Dedifferentiated amniotic fluid mesenchymal stem cell (primary cell): Measurements from ENCODE around the gene TAMM41.
"Not testable (repeated sequence)": the region's sequence is repeated elsewhere in the genome, so short reads cannot be mapped to it uniquely, and the experiment has no call there.

Source experiments
- DNase-seq: peaks from one replicate; pipeline ENCODE4 v3.0.0-alpha.2; 2016; ENCODE audit errors: extremely low spot score

TAMM41 gene

DNA sequence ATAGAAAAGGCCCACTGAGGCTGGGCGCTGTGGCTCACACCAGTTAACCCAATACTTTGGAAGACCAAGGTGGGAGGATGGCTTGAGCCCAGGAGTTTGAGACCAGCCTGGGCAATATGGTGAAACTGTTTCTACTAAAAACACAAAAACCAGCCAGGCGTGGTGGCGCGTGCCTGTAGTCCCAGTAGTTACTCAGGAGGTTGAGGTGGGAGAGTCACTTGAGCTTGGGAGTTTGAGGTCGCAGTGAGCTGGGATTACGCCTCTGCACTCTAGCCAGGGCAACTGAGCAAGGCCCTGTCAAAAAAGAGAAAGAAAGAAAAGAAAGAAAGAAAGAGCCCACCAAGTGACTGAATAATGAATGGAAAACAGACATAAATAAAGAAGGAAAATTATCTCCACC is 32.0 kb downstream of the TAMM41 start:
- no peak for DNase-seq

DNA sequence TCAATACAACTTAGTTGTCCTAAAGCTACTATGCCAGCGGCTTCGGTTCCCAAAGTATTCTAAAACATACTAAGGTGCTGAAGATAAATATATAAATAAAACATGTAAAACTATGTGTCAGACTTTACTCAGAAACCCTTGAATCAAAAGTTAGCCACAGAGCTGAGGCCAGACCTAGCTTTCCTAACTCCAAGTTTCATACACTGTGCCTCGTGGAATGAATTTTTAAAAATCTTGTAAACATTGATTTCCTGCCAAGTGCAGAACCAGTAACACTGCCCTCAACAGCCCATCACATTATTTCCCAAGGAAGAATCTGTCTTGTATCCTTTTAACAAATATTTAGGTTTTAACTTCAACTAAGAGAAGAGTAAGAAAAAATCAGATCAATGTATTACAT is 36.4 kb downstream of the TAMM41 start:
- DNase-seq: peak; percentile 78

DNA sequence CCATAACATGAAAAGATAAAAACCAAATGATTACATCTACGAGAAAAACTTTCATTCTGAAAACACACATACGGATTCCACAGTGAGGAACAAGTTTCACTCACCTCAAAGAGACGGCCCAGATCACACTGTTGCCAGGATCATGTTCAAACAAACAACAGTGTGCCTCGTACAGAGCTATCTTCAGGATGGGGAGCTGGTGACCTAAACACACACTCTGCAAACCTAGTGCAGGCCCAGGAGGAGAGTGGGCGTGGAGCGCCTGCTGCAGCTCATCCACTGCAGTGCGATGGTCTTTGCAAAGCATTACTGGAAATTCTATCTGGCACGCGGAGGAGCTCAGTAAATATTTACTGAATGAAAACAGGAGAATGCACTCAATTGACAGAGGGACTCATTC is 38.5 kb downstream of the TAMM41 start:
- DNase-seq: no peak

DNA sequence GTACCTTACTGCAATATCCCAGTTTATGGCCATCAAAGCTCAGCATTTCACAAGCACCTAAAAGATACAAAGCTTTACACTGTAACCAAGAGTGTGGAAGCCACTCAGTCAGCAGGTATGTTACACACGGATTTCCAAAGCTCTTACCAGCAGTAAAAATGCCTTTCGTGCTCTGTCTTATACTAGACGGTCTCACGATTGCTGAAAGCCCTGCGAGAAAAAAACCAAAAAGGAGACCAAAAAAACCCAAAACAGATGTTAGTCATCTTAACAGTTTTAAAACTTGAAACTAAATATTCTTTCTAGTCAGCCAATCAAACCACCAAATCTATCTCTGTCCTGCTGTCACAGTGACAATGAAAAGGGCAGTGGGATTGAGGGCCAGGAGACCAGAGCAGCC is 39.0 kb downstream of the TAMM41 start:
- peak; percentile 59 for DNase-seq

DNA sequence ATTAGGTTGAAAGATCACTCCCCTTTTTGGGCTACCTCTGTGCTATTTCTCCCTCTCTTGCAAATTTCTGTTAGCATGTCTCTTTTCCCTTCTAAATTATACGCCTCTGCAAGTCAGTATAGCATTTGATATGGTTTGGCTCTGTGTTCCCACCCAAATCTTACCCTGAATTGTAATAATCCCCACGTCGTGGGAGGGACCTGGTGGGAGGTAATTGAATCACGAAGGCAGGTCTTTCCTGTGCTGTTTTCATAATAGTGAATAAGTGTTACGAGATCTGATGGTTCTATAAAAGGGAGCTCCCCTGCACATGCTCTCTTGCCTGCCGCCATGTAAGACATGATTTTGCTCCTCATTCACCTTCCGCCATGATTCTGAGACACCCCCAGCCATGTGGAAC is 41.0 kb downstream of the TAMM41 start:
- no peak for DNase-seq

DNA sequence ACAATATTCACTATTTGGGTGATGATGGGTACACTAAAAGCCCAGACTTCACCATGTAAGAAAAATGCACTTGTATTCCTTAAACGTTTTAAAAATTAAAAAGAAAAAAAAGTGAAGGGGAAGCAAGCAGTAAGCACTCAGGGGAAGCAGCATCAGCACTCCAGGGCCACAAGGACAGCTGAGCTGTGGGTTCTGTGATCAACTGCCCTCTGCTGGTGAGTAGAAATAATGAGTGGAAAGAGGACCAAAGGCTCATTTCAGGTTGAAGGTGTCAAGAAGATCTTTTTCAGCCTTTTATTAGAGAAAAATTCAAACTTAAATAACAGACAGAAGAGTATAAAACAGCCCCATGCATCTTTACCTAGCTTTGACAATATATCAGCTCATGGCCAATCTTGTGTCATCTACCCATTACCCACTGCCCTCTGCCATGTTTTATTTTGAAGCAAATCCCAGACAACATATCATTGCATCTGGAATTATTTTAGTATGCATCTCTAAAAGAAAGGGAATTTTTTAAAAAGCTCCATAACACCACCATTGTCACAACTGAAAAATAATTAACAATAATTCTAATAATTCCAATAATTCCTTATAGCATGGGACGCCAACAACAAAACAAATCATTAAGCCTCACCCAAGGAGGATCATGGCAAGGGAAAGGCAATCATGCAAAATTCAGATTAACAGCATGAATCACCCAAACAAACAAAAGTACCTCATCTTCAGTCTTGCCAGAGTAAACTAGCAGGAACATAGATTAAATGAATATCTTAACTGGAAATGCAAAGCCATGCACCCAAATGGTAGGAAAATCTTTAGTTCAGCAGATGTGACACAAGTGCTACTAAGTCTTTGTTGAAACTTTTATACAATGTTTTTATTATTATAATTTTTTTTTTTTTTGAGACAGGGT is 42.5 kb downstream of the TAMM41 start:
- DNase-seq: peak; percentile 39

DNA sequence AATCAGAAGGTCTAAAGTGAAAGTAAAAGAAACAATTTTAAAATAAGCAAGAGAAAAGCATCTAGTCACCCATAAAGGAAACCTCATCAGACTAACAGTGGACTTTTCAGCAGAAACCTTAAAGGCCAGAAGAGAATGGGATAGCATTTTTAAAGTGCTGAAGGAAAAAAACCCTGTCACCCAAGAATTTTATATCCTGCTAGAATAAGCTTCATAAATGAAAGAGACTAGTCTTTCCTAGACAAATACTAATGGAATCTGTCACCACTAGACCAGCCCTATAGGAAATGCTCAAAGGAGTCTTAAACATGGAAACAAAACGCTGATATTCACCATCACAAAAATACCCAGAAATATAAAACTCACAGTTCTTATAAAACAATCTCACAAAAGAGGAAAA is 46.9 kb downstream of the TAMM41 start:
- no peak for DNase-seq

DNA sequence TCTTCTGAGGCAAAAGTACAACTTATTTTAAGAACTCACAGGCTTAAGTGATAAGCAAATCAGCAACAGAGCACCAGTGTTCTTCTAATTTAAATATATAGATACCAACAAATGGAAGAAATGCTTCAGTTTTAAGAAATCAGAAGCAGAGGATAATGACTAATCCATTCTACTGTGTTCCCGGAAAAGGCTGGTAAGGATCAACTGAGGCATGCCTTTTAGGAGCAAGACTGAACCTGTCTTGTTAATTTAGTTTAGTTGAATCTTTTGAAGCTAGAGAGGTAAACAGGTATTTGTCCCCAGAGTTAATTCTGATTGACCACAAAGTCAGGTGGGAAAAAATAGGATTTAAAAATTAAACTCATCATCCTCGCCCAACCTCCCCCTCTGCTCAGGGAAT is 51.8 kb downstream of the TAMM41 start:
- no peak for DNase-seq

DNA sequence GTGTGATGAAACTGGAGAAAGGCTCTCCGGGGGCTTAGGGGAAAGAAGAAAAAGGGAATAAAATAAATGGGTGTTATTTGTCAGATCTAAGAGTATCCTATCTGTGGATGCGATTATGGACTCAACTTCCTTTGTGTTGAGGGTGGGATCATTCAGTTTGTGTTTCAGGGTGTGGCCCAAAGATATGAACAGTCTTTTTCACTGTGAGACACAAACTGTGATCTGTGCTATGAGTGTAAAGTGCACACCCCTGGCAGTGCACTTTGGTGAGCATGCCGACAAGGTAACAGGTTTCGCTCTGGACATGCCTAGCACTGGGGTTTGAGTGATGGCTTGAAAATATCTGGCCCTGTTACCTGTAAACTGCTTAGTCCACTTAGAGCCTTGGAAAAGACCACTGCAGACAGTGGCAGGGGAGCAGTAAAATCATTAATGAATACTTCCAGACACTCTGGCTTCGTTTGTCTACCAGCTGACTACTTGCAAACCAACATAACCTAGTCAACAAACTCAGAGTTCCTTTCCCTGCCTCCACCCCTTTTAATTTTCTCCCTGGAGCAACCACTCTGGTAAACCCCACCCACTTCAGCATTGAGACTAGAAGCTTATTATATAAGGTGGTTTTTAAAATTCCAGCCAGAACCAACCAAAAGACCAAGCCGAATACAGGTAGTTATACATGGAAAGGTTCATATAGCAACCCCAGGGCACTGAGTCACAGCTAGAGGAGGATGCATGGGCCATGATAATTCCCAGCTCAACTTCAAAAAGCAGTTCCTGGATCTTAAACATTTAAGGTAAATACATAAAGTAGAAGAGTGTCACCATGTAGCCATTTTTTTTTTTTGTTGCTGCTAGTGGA is 55.1 kb downstream of the TAMM41 start:
- DNase-seq: no peak

DNA sequence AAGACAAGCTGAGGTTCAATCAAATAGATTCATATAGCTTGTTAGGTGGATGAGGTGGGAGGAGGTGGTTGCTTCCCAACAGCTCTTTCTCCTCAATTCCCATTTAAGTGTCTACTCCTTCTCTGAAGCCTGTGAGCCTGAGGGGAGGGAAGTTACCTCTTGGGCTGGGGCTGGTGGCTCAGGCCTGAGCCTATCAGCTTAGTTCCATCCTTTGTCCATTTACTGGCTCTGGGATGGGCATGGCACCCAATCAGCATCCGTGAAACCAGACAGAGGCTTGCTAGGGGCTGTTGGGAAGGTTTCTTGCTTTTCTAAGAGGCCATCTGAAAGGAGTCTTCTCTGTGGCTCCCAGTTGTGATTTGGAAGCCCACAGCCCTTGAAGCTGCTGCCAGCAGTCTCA is 57.3 kb downstream of the TAMM41 start:
- DNase-seq: no peak

DNA sequence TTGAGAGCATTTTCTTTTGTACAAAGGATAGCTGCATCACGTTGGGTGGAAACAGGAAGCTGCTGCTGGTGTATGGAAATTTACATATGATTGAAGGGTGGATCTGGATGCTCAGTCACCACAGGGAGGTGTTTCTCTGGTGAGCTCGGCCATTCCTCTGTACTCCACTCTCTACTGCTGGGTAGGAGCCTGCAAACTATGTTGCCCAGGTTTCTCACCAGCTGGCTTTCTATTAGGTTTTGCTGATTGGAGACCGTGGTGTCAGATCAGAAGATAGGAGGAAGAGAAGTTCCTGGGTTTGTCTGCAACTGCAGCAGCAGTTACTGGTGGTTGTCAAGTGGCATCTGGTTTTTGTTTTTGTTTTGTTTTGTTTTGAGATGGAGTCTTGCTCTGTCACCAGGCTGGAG is 61.7 kb downstream of the TAMM41 start:
- DNase-seq: no peak

DNA sequence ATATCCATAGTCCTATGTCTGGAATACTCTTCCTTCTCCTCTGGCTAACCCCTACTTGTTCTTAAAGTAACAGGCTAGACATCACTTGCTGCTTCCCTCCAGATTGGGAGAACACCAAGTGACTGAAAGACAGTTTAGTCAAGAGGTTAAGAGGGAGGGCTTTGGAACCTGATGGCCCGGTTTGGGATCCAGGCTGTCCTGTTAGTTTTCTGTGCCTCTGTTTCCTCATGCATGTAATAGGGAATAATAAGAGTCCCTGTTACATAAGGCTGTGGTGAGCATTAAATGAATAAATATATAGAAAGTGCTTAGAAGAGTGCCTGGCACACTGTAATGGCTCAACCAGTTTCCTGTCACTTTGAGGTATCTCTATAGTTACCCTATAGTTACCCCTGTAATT is 66.3 kb downstream of the TAMM41 start:
- no peak for DNase-seq

DNA sequence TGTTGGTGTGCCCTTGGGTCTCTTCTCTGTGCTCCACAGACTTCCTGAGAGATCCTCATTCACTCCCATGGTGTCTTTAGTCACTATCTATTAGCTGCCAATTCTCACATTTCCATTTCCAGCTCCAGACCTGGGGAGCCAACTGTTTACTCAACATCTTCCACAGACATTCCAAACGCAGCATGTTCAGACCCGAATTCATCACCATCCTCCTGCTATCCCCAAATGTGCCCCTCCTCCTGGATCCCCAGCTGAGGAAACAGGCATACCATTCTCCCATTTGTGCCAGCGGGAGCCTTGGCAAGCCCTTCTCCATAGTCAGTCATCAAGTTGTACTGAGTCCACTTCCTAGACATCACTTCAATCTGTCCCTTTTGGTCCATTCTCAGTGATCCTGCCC is 67.1 kb downstream of the TAMM41 start:
- no peak for DNase-seq

DNA sequence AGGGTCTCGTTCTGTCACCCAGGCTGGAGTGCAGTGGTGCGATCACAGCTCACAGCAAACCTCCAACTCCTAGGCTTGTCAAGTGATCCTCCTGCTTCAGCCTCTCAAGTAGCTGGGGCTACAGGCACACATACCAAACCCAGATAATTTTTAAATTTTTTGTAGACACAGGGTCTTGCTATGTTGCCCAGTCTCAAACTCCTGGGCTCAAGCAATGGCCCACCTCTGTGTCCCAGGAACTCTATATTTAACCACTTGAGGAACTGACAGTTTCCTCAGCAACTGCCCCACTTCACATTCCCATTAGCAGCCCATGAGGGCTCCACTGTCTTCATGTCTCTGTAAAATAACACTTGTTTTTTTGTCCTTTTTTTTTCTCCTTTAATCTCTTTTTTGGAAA is 68.4 kb downstream of the TAMM41 start:
- DNase-seq: no peak

DNA sequence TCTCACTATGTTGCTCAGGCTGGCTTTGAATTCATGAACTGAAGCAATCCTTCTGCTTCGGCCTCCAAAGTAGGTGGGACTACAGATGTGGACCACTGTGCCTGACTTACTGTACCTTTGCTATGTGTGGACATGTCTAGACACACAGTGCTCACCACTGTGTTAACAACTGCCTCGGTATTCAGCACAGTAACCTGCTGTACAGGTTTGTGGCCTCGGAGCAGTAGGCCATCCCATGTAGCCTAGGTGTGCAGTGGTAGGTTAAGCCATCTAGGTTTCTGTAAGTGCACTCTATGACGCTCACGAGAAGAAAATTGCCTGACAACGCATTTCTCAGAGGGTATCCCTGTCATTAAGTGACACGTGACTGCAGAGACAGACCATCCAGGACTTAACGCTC is 70.3 kb downstream of the TAMM41 start:
- no peak for DNase-seq

DNA sequence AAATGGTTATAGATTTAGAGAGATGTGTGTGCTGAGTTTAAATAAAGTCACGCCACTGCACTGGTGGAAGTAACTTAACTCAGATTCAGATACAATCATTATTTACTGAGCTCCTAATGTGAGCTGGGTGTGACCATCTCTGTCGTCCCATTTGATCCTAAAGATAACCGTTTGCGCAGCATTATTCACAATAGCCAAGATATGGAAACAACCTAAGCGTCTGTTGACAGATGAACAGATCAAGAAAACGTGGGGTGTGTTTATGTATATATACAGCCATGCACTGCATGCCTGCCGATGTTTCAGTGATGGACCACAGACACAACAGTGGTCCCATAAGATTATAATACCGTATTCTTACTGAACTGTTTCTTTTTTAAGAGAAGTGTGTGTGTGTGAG is 71.2 kb downstream of the TAMM41 start:
- DNase-seq: no peak

DNA sequence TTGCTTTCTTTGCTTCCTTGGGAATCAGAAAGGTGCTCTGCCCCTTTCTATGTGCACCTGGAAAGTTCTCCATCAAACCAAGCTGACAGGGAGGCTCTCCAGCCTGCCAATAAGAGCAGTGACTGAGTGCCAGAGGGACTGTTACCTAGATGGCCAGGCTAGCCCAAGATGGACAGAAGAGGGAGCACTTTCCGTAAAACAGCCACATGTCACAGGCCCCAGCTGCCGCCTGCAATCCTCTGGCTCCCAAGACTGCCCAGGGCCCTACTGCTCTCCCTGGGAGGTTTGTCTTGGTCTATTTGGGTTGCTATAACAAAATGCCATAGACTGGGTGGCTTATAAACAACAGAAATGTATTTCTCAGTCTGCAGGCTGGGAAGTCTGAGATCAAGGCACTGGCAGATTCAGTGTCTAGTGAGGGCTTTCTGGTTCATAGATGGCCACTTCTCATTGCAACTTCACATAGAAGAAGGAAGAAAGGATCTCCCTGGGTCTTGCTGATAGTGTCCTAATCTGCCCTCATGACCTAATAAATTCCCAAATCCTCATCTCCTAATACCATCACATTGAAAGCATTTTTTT is 72.3 kb downstream of the TAMM41 start:
- peak; percentile 59 for DNase-seq

DNA sequence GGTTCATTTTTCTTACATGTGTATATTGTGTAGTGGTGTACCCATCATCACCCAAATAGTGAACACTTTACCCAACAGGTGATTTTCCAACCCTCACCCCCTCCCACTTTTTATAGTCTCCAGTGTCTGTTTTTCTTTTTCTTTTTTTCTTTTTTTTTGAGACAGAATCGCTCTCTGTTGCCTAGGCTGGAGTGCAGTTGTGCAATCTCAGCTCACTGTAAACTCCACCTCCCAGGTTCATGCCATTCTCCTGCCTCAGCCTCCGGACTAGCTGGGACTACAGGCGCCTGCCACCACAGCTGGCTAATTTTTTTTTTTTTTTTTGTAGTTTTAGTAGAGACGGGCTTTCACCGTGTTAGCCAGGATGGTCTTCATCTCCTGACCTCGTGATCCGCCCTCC is 74.8 kb downstream of the TAMM41 start:
- not testable (repeated sequence) for DNase-seq

DNA sequence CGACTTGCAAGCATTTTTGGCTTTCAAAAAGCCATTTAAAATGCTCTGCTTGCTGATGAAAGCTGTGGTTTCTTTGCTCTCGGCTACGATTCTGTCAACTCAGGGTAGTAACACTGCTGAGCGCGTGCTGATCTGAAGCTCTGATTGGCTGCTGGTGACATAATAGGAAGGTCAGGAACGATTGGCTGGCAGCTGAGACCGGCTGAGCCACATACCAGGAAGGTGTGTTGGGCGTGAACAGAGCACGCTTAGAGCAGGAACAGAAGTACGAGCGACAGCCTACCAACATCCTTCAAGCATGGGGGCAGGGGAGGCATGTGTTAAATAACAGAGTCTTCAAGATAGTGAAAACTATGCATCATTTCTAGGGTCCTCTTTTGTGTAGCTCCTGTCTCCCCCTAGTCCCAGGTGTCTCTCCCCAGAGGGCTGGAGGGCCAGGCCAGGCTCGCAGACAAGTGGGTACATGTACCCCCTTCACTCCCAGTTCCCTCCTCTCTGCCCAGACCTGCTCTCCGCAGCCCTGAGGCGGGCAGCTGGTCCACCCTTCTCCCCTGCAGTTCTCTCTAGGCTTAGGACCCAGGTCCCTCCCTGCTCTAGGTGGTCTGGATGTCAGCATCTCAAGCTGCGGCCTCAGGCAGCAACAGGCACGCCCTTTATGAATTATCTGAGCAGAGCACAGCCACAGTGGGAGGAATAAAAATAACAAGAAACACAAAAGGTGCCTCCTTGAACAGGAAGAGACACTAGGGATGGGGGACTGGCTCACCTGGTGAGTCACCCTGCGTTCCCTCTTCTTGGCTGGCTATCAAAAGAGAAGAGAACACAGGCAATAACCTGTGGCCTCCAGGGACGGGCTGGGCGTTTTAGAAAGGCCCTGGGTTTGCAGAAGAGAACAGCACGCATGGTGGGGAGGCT is 76.0 kb downstream of the TAMM41 start:
- peak; percentile 78 for DNase-seq

DNA sequence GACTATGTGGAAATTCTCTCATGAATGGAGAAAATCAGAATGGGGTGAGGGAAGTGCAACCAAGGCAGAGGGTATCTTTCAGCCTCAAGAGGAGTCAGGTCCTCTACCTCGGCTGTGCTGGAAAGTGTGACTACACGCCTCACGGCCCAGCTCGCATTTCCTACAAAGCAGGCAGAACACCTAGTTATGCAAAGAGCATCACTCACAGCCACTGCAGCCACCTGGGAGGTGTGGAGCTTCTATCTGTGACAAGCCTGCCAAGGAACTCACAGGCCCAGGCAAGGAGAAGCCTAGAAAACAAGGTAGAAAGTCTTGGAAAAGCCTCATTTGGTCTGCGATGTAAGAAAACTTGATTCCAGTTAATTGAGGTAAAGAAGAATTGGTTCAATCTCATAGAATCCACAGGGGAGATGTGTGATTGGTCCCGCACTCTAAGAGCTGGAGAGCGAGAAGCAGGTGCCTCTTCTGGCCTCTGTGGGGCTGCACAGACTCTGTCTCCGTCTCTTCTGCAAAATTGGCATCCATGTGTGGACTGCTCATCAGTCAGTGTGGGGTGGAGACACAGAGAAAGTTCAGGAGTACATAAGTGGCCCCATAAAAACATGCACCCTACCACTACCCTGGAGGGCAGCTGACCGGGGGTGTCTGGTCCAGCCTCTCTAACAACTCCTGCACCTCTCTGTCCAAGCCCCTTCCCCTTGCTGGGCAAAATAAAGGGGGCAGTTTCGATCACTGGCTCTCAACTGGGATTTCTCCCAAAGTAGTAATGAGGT is 76.8 kb downstream of the TAMM41 start:
- DNase-seq: no peak

DNA sequence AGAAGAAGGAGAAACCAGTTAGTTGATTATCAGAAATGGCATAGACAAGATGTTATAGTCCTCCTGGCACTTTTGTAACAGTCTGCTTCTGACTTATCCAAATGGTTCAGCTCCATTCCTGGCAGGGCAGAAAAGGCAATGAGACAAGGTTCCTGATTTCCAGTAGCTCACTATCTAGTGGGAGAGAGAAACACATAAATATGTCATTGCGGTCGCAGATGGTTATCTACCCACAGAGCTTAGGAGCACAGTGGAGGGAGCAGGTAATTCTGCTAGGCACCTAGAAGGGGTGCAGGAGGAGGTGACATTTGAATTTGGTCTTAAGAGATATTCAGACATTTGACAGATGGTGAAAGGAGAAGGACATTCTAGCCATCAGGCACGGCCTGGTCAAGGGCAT is 78.1 kb downstream of the TAMM41 start:
- no peak for DNase-seq
